Glomerular endothelial cell (primary cell): Measurements from ENCODE around the gene ZNF521. TPM values are rescaled to one million over a fixed set of nuclear protein-coding genes. Genes with fewer than 3 reads are reported as not detected.

Experiments used
- DNase-seq: peaks from one replicate; pipeline ENCODE4 v3.0.0-alpha.2; 2011; ENCODE audit warnings: low read depth, low spot score; ENCODE audit errors: extremely low read depth
- total RNA-seq: library from RNA; depleted of rRNA; stranded (reverse); fragments of >200 nt; gene quantifications from 2 replicates; pipeline ENCODE4 v1.2.3, GENCODE V29; 2015

Gene ZNF521
- total RNA-seq, 1 donor from 2014 or later, result 114 TPM

DNA sequence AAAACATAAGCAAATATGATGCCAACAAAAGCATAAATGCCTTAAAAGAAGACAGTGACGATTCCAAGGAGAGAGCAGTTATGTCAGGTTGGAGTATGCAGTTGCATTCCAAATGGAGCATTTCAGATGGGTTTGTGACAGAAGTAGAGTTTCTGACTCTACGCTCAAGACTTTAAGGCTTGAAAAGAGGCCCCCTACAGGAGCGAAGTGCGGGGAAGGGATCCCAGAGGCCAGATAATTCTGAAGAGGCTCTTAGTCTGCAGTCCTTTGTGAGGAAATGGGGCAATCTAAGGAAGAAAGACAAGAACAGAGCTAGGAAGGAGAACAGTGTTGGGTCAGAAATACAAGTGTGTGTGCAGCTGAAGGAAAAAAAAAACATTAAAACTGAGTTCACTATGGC lies 95.5 kb downstream of the ZNF521 start:
- DNase-seq, result no peak

GRCh38 chr18:25253779-25254178 lies 98.2 kb downstream of the ZNF521 start:
- no peak for DNase-seq

DNA sequence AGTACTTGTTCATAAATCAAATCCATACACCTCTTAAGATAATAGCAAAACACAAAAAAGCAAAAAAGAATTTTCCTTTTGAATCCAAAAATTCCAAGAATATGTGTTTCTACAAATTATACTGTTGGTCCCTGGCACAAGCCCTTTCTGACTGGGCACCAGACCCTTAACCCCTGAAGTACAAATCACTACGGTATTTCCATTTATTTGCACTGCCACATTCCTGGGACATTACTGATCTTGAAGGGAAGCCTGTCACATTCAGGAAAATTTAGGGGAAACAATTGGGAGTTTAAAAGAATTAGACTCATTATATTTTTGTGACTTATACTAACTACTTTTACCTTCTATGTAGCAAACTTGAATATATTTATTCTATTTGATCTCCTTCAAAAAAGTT lies 98.8 kb downstream of the ZNF521 start:
- DNase-seq, result no peak

DNA sequence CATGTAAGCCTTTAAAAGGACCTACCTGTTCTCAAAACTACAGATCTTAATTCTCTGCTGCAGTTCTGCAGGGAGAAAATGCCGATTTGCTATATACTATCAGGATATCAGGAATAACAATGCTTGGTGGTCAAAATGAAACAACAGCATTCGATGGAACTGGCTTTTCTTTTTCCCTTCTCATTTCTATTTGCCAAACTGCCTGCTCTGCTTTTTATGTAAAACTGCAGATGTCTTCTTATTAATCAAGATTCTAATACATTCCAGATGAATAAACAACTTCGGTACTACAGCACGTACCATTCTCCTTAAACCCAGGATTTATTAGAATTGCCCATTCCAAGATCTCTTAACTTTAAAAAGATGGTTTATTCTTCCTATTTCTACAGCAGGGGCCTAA lies 100.9 kb downstream of the ZNF521 start:
- DNase-seq, result no peak

DNA sequence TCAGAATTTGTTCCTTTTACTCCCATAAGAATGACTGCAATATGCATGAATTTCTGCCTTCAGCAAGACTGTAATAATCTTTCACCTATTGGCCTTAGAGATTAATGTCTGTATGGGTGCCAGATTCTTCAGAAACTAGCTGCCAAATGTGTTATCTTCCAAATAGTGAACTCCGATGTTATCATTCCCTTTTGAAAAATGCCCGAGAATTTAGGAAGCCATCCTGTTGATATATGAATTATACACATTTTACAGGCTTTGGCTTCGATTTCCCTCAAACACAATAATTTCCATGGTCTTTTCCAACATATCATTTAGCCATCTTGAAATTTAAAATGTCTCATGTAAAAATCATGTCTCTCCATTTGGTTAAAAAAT lies 101.5 kb downstream of the ZNF521 start:
- DNase-seq, result no peak

DNA sequence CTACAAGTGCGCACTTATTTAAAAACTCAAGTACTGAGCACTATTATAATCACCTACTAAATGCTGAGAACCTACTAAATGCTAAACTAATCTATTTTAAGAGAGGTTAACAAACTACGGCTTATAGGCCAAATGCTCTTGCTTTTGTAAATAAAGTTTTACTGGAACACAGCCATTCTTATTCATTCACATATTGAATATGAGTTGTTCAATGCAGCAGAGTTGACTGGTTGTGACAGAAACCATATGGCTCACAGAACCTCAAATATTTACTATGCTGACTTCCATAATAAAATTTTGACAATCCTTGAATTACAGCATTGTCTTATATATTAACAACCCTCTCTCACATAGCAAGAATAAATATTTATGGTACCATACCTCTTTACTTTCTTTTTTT lies 103.2 kb downstream of the ZNF521 start:
- no peak for DNase-seq

GRCh38 chr18:25247725-25248124 lies 104.2 kb downstream of the ZNF521 start:
- no peak for DNase-seq

DNA sequence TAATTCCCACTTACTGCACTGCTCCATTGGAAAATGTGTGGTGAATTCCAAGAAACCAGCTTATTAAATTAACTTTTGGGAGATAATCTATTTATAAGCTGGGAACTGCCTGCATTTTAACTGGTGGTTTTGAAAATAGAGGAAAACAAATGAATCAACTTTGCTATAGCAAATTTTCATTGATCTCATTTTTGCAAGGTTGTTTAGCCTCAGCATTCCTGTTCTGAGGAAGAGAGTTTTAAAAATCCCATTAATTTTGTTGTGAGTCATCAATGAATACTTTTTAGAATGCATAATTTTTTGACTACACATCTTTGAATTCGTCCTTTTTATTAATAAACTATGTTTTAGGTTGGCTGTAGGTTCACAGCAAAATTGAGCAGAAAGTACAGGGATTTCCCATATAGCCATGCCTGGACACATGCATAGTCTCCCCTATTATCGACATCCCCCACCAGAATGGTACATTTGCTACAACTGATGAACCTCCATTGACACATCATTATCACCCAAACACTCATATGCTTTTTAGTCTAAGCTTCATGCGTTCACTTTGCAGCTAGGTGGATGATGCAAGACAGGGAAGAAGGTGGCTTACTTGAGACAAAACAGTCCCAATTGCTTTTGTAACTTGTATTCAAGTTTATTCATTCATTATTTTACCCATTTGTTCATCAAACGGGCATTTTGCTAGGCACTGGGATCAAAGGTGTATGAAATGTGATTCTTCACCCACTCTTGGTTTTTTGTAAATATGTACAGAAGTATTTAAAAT lies 106.9 kb downstream of the ZNF521 start:
- DNase-seq, result no peak

- DNase-seq, result no peak
These were observed 107.8 kb downstream of the ZNF521 start for GRCh38 chr18:25244170-25244569.

DNA sequence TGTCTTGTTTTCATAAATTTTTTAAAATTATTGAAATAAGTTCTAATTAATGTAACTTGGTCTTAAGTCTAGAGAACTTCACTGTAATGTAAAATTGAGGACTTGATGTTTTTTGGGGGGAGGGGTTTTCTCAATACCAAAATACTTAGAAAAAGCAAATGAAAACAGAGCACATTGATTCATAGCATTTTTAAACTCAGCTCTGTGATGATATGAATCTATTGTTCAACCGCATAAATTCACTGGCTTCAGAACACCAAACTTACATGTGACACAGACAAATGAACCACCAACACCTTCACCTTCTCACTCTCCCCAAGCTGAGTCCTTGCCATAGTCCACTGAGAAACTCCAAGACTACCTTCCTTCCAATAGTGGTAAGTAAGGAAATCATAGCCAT lies 108.2 kb downstream of the ZNF521 start:
- no peak for DNase-seq

GRCh38 chr18:25243257-25243656 lies 108.7 kb downstream of the ZNF521 start:
- DNase-seq, result no peak

DNA sequence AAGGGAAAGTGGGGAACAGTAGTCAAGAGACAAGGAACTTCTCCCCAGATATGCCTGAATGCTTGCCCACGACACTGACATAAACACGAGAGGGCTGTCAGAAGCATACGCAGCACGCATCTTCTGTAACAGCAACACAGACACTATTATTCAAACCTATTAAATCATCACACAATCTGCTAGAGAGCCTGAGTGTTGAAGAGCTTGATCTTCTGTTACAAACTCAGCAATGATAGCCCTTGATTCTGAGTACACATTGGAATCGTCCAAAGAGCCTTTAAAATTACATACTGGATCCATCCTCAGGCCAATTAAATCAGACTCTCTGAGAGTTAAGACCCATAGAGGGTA lies 111.6 kb downstream of the ZNF521 start:
- no peak for DNase-seq

- DNase-seq, result no peak
These were observed 112.2 kb downstream of the ZNF521 start for GRCh38 chr18:25239581-25240419.

GRCh38 chr18:25239151-25239550 lies 112.8 kb downstream of the ZNF521 start:
- no peak for DNase-seq

- no peak for DNase-seq
These were observed 114.2 kb downstream of the ZNF521 start for GRCh38 chr18:25237571-25238267.

- DNase-seq, result no peak
These were observed 115.2 kb downstream of the ZNF521 start for GRCh38 chr18:25236736-25237135.

DNA sequence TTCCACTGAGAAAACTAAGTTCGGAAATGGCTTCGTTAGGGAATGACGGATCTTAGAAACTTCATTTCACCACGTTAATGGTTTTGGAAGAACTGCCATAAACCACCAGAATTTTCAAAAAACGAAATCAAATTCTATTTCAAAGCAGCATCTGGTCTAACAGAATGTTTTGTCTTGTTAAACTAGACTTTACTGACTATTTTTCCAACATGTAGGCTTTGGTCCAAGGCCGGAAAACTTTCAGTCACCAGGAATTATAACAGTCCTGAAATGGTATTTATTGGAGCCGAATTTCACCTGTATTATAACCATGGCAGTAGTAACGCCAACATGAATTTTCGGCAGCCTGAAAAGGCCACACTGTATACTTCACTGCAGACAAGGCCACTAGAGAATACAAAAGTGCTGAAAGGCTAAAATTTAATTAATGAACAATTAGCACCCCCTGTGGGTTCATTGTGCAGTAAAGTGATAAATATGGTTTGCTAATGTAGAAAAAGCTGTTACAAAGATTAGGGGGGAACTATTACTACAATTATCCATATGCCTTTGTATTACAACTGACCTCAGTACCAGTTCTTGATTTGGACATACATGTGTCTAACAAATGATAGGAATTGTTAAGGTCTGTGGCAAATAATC lies 116.4 kb downstream of the ZNF521 start:
- DNase-seq, result no peak

GRCh38 chr18:25234740-25235345 lies 117.1 kb downstream of the ZNF521 start:
- no peak for DNase-seq

GRCh38 chr18:25234322-25234639 lies 117.7 kb downstream of the ZNF521 start:
- no peak for DNase-seq

DNA sequence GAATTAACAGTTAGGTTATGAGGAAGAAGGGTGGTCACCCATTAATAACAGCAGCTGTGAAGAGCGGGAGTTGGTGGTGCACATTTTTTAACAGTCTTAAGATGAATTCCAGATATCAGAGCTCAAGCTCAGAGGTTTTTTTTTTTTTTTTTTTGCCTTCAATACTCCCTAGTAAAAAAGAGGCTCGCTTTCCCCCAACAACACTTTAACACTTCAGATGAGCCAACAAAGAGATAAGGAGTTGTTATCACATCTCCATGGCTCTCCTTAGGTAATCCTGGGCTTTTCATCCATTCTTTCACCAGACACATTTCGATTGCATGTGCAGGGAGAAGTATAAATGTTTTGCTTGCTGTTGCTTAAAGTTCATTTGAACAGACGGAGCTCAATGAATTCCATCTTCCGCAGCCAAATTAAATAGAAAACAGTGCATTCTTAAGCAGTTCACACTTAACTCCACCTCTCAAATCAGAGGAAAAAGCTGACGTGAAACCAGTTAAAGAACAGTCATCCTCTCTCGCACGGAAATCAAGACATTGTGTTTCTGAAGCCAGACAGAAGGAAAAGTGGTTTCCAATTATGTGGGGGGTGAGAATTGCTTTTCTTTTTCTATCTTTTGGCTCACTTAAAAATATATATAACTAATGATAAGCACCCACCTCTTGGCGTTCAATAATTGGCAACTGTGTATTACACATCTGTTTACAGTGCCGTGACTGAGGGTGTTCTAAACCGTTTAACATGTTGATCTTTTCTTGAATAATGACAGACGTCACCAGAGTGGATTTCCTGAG lies 118.2 kb downstream of the ZNF521 start:
- DNase-seq, result peak; percentile 94
